ENCODE data around the gene MGME1.
A peak's percentile ranks its signal among the peaks of the same experiment; 100 is the strongest.

The MGME1 gene

GRCh38 chr20:17961587-17961940 is 7.3 kb upstream of the MGME1 start:
- no peak for DNase-seq

DNA sequence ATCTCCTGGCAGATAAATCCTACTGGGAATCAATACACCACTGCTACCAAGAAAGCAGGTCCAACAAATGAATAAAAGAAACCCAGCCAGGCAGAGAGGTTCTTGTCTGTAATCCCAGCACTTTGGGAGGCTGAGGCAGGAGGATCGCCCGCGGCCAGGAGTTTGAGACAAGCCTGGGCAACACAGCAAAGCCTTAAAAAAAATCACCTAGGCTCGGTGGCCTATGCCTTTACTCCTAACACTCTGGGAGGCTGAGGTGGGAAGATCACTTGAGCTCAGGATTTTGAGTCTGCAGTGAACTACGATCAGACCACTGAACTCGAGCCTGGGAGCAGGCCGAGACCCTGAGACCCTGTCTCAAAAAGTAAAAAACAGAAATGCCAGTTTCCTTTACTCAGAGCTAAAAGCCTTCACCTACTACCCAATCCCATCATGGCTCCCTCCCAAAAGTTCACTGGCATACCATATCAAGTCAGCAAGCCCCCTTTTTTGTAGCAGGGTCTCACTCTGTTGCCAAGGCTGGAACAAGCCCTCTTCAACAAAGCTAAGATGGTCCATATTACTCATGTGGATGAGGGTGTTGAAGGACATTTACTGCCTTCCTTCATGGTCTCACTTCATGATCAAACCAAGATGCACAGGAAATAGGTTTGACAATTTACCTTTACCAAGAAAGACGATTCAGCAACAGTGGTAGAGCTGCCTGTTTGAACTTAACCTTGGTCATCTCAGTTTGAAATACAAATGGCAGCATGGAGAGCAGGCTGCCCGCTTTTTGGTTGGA is 5.5 kb upstream of the MGME1 start:
- no peak for DNase-seq

DNA sequence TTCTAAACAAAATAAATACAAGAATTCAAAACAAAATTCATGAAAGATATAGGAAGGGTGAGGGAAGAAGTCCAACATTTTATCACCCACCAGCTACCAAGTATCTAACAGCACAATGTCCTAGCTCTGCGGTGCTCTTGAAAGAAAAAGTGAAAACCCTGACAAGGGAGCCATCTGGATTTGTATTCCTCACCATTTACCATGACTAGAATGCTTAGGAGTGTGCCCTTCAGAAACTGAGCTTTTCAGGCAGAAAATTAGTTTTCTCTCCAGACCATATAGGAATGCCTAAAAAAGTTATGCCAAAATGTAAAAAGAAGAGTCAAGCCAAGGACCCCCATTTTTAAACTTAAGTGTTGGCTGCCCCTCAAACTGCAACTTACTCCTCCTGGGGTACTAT is 4.7 kb upstream of the MGME1 start:
- DNase-seq, result no peak

GRCh38 chr20:17964632-17965031 is 4.2 kb upstream of the MGME1 start:
- DNase-seq, result no peak

DNA sequence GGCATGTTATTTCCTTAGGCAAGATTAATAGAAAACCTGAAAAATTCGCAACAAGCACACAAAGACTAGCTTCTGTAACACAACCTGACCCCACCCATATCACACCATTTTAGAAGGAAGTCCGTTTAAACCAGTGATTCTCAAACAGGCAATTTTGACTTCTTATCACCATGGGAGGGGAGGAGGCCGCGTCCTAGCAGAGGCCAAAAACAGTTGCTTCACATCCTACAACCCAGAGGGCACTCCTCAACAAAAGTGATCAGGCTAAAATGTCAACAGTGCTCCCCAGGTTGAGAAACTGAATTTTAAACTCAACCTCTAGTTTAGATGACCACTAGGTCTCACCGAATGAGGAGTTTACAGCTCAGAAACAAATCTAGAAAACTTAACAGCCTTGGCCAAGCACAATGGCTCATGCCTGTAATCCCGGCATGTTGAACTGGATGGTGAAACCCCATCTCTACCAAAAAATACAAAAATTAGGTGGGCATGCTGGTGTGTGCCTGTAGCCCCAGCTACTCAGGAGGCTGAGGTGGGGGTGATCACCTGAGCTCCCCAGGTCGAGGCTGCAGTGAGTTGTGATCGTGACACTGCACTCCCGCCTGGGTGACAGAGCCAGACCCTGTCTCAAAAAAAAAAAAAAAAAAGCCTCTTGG is 3.6 kb upstream of the MGME1 start:
- DNase-seq, result no peak

- DNase-seq, result no peak
Measured at GRCh38 chr20:17966432-17967310, 2.1 kb upstream of the MGME1 start.

DNA sequence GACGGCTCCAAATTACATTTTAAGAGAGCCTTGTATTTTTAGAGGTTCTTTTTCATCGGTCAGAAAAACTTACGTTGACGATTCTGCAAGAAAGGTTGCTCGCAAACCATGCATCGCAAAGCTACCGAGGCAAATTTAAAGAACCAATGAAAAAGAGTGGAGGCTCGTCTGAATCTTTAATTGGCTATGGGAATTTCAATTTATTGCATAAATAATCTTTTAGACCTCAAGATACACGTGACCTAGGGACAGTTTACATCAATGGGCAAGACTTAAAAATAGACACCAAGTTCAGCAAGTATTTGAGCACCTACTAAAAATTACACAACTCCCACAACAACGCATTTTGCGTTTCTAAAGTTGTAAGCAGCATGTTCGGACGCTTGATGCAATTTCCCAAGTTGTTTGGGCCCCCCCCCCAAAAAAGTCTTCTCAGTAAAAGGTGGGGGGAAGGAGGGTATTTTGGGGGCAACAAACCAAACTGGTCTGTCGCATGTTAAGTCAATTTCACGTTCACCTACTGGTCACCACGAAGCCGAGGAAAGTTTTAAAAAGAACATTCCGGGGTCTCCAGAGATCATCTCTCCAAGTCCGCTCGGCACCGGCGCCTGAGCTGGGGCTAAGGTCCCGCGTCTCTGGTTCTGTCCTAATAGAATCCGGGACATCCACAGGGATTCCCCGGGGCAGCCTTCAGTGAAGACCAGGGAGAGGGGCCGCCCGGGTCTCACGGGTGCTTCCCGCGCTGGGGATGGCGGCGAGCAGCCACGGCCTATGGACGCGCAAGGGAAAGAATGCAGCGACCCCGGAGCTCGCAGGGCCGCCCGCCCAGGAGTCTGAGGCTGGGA is 1.1 kb upstream of the MGME1 start:
- no peak for DNase-seq

DNA sequence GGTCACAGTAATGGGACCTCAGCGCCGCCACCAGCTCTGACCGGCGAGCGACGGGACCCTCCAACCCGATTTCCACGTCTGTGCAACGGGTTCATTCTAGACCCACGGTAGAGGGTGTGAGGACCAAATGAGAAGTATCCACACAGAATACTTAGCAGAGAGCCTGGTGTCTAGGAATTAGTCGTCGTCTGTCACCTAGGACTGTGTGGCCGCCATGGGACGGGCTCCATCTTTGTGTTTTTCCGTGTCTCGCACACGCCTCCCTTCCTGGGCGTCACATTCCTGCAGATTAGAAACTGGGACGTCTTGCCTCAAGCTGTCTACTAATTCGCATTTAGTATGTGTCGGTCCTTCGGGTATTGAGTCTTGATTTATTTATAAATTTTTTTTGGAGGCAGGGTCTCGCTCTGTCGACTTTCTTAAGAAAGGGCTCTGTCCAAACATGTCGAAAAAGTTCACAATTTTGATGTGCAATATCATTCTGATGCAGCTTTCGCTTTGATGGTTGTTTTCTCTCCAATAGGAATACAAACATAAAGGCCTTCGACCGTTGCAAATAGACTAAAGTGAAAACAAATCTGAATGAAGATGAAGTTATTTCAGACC is 563 bp downstream of the MGME1 start:
- no peak for DNase-seq

GRCh38 chr20:17969884-17970409 is 1.1 kb downstream of the MGME1 start:
- no peak for DNase-seq

- no peak for DNase-seq
Measured at GRCh38 chr20:17971300-17972013, 2.6 kb downstream of the MGME1 start.

- no peak for DNase-seq
Measured at GRCh38 chr20:17972121-17972520, 3.3 kb downstream of the MGME1 start.

DNA sequence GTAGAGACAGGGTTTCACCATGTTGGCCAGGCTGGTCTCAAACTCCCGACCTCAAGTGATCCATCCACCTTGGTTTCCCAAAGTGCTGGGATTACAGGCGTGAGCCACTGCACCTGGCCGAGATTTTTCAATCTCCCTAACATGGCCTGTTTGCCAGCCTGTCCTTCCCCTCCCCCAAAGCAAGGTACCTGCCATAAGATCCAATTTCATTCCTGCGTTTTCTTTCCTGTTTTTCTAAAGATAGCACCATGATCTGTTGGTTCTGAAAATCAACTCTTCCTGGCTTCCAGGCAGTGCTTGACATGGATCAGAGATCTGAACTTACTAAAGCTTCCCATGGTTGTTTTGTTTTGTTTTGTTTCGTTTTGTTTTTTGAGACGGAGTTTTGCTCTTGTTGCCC is 7.5 kb downstream of the MGME1 start:
- DNase-seq, result no peak

DNA sequence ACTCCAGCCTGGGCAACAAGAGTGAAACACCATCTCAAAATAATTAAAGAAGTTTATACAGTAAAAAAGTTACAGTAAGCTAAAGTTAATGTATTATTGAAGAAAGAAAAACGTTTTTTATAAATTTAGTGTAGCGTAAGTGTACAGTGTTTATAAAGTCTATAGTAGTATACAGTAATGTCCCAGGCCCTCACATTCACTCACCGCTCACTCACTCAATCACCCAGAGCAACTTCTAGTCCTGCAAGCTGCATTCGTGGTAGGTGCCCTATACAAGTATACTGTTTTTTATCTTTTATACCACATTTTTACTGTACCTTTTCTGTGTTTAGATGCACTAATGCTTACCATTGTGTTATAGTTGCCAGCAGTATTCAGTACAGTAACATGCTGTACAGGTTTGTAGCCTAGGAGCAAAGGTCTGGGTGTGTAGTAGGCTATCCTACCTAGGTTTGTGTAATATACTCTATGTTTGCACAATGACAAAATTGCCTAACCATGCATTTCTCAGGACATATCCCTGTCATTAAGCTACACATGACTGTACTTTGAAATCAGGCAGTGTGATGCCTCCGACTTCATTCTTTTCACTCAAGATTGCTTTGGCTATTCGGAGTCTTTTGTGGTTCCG is 16.7 kb downstream of the MGME1 start:
- no peak for DNase-seq

DNA sequence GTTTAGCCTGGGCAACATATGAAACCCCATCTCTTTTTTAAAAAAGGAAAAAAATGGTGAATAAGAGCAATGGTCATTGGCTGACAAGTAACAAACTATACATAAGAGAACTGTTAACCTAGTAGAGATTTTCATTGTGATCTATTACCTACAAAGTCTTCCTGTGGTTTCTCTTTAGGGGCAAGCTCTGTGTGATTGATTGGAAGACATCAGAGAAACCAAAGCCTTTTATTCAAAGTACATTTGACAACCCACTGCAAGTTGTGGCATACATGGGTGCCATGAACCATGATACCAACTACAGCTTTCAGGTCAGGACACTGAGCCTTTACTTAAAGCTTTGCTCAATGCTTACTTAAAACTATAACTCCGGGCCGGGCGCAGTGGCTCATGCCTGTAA is 19.2 kb downstream of the MGME1 start:
- DNase-seq, result no peak

DNA sequence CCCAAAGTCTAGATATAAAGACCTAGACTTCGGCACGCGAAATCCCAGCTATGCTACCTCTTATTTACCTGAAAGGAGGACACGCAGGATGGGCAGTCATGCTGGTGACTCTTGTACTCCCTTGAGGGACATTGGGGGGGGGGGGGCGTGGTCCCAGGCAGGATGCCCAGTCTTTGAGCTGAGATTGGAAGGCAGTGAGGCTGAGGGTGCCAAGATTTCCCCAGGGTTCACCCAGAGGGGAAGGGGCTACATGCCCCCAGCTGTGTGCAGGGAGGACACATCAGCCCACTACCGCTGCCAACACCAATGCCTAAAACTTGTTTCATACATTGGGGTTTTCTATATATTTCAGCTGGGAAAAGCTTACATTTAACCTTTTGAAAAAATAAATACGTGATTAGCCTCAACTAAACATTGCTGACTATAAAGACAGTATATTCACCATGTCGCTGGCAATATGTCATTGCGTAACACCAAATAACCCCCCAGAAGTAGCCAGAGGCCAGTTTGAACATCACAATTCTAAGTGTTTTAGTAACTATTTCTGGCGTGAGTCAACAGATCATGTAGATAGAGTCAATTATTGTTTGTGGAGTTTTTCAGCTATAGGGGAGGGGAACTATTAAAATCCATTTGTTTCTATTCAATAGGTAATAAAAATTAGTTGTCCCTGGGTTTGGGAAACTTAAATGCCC is 21.6 kb downstream of the MGME1 start:
- no peak for DNase-seq

GRCh38 chr20:17992224-17992637 is 23.4 kb downstream of the MGME1 start:
- no peak for DNase-seq

GRCh38 chr20:17992847-17993513 is 24.2 kb downstream of the MGME1 start:
- DNase-seq, result peak; percentile 8

- DNase-seq, result no peak
Measured at GRCh38 chr20:17993546-17993945, 24.7 kb downstream of the MGME1 start.

GRCh38 chr20:17995967-17996819 is 27.4 kb downstream of the MGME1 start:
- DNase-seq, result peak; percentile 16

Measured in NCI-H1092 (cell line).